MV-4-11 (cell line): ENCODE results near the gene EEF2K.
"Not testable (repeated sequence)": the region's sequence is repeated elsewhere in the genome, so short reads cannot be mapped to it uniquely, and the experiment has no call there.

ENCODE experiments used
- DNase-seq: peaks from one replicate; lab custom pipeline; 2025; lab: John Stamatoyannopoulos, UW

Gene EEF2K

GRCh38 chr16:22296225-22297113 is 90.4 kb downstream of the EEF2K start:
- DNase-seq: peak; percentile 28

- peak; percentile 94 for DNase-seq
These were observed 91.2 kb downstream of the EEF2K start, which contains the start of gene POLR3E for GRCh38 chr16:22297114-22297870. Gene POLR3E, plus strand, starts transcription at chr16:22297409. Its CDS starts 5,560 bp downstream, at chr16:22302969.

- DNase-seq: peak; percentile 92
These were observed 92.0 kb downstream of the EEF2K start for GRCh38 chr16:22297871-22298733.

GRCh38 chr16:22299036-22299435 is 93.0 kb downstream of the EEF2K start:
- no peak for DNase-seq

- peak; percentile 45 for DNase-seq
These were observed 94.5 kb downstream of the EEF2K start for GRCh38 chr16:22300427-22301071.

- not testable (repeated sequence) for DNase-seq
These were observed 95.3 kb downstream of the EEF2K start for GRCh38 chr16:22301423-22301822.

GRCh38 chr16:22302776-22303363 is 96.8 kb downstream of the EEF2K start:
- no peak for DNase-seq

GRCh38 chr16:22304411-22304810 is 98.3 kb downstream of the EEF2K start:
- no peak for DNase-seq

GRCh38 chr16:22306788-22307187 is 100.7 kb downstream of the EEF2K start:
- no peak for DNase-seq

GRCh38 chr16:22307838-22308237 is 101.8 kb downstream of the EEF2K start:
- DNase-seq: no peak

- DNase-seq: no peak
These were observed 102.9 kb downstream of the EEF2K start for GRCh38 chr16:22308824-22309520.

GRCh38 chr16:22311520-22311919 is 105.4 kb downstream of the EEF2K start:
- DNase-seq: no peak

GRCh38 chr16:22312897-22313781 is 107.1 kb downstream of the EEF2K start:
- DNase-seq: no peak

GRCh38 chr16:22313876-22314470 is 107.9 kb downstream of the EEF2K start:
- DNase-seq: no peak

- no peak for DNase-seq
These were observed 108.9 kb downstream of the EEF2K start for GRCh38 chr16:22314661-22315626.

- no peak for DNase-seq
These were observed 109.9 kb downstream of the EEF2K start for GRCh38 chr16:22315979-22316378.

GRCh38 chr16:22316411-22316811 is 110.3 kb downstream of the EEF2K start:
- no peak for DNase-seq

- no peak for DNase-seq
These were observed 111.0 kb downstream of the EEF2K start for GRCh38 chr16:22317001-22317530.
